Hepatocyte (in vitro differentiated cells): Measurements from ENCODE around the gene ADISSP.

ENCODE experiments used
- EZH2 ChIP-seq: fragments of 200-600 bp; sonication (generic); IDR thresholded peaks from 2 replicates; pipeline ENCODE4 v1.6.1; 2016; ENCODE audit warnings: antibody characterized with exemption, mild to moderate bottlenecking, borderline replicate concordance
- EZH2phosphoT487 ChIP-seq: fragments of 200-600 bp; sonication (generic); IDR thresholded peaks from one replicate; pipeline ENCODE4 v1.6.1; 2018; ENCODE audit warnings: antibody characterized with exemption, mild to moderate bottlenecking, low read depth, moderate library complexity; ENCODE audit not compliant: unreplicated experiment, severe bottlenecking
- TF ChIP-seq, protein P1 (sequence below): fragments of 200-600 bp; sonication (generic); IDR thresholded peaks from 2 replicates; pipeline ENCODE4 v1.5.1; 2016; ENCODE audit warnings: antibody characterized with exemption, mild to moderate bottlenecking; ENCODE audit not compliant: poor library complexity

DNA sequence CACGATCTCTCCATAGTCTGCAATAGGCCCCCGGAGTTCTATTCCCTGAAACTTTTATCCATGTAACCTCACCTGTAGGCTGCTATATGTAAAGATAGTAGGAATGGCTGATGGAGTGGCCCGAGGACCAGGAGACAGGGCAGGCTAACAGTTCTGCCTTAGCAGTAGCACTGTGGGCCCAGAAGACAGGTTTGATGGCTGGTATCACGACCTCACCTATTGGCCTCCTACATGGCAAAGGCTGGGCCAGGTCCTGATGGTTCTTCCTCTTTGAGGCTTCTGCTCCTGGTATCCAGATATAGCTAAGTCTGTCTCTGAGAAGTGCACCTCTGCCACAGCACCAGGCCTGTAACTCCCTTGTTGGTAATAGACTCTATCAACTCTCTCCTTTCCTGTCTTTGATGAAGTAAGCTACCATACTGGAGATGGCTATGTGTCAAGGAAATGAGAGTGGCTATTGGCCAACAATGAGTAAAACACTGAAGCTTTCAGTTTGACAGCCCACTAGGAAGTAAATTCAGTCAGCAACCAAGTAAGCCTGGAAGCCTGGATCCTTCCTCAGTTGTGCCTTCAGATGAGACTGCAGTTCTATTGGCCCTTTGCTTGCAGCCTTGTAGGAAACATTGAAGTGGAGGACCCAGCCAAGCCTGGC, 8.0 kb upstream of the ADISSP start:
- no peak for TF ChIP-seq EZH2
- TF ChIP-seq, protein P1, sequence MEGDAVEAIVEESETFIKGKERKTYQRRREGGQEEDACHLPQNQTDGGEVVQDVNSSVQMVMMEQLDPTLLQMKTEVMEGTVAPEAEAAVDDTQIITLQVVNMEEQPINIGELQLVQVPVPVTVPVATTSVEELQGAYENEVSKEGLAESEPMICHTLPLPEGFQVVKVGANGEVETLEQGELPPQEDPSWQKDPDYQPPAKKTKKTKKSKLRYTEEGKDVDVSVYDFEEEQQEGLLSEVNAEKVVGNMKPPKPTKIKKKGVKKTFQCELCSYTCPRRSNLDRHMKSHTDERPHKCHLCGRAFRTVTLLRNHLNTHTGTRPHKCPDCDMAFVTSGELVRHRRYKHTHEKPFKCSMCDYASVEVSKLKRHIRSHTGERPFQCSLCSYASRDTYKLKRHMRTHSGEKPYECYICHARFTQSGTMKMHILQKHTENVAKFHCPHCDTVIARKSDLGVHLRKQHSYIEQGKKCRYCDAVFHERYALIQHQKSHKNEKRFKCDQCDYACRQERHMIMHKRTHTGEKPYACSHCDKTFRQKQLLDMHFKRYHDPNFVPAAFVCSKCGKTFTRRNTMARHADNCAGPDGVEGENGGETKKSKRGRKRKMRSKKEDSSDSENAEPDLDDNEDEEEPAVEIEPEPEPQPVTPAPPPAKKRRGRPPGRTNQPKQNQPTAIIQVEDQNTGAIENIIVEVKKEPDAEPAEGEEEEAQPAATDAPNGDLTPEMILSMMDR: no peak
- TF ChIP-seq EZH2phosphoT487: no peak
